ENCODE measurements around the gene PLTP. TPM values are rescaled to one million over a fixed set of nuclear protein-coding genes. Genes with fewer than 3 reads are reported as not detected.
"Not testable (repeated sequence)": the region's sequence is repeated elsewhere in the genome, so short reads cannot be mapped to it uniquely, and the experiment has no call there.

PLTP gene
- total RNA-seq, 1 experiment from 2014 or later: 61.5 TPM

- CTCF ChIA-PET: interaction anchor here (0.5 to 0.7 kb wide), 2 partner anchors 89 to 991 kb away, joined by 3 to 4 read pairs; no protein-coding TSS in a partner anchor
- ATAC-seq (peak; percentile 18), DNase-seq (peak; percentile 25)
- no peaks in the 10 kb centered on the region for H3K9me2 ChIP-seq (replicated peaks; ENCODE audit: low read length)
- H3K27ac ChIP-seq (ENCODE audit: low read length): peak overlapping the region; percentile 91
- H4K20me1 ChIP-seq (ENCODE audit: low read length): no peaks in the 10 kb centered on the region
- H3K4me2 ChIP-seq (ENCODE audit: low read length): peak overlapping the region; percentile 97
- peaks cover 12% of the 10 kb centered on the region; the same call in 1 of the 2 replicates for H3K4me1 ChIP-seq (ENCODE audit: insufficient read depth, low read length)
- H3K9ac ChIP-seq (ENCODE audit: low read length): peak overlapping the region; percentile 99
- POLR2A ChIA-PET (ENCODE audit: unreplicated experiment): interaction anchor here (0.6 to 1.6 kb wide), 7 partner anchors 12 to 590 kb away, joined by 3 to 13 read pairs (median 4); partner anchors contain the start of gene SNX21
- H3K79me2 ChIP-seq (ENCODE audit: low read length): peaks cover 38% of the 10 kb centered on the region
- peaks cover 17% of the 10 kb centered on the region for H3K36me3 ChIP-seq (ENCODE audit: low read depth, low read length)
- intact Hi-C loops (cut with micrococcal nuclease): loop anchor here (10.0 kb wide), 2 partner anchors 119 to 519 kb away; partner anchors contain the start of genes PIGT and UBE2C
- peak overlapping the region; percentile 91 for H3K4me3 ChIP-seq (ENCODE audit: low read length)
- no peaks in the 10 kb centered on the region for H3K9me3 ChIP-seq (ENCODE audit: low read length)
- H3F3A ChIP-seq (ENCODE audit: low read length, unreplicated experiment): no peaks in the 10 kb centered on the region
- BruUV-seq (replicated peaks): no TSS peak
- H2AFZ ChIP-seq (ENCODE audit: low read length): peak overlapping the region; percentile 58
- TF ChIP-seq EZH2phosphoT487 (IDR thresholded peaks at IDR 0.05; ENCODE audit: borderline replicate concordance, low read length): no peak
- TF ChIP-seq, protein P1, sequence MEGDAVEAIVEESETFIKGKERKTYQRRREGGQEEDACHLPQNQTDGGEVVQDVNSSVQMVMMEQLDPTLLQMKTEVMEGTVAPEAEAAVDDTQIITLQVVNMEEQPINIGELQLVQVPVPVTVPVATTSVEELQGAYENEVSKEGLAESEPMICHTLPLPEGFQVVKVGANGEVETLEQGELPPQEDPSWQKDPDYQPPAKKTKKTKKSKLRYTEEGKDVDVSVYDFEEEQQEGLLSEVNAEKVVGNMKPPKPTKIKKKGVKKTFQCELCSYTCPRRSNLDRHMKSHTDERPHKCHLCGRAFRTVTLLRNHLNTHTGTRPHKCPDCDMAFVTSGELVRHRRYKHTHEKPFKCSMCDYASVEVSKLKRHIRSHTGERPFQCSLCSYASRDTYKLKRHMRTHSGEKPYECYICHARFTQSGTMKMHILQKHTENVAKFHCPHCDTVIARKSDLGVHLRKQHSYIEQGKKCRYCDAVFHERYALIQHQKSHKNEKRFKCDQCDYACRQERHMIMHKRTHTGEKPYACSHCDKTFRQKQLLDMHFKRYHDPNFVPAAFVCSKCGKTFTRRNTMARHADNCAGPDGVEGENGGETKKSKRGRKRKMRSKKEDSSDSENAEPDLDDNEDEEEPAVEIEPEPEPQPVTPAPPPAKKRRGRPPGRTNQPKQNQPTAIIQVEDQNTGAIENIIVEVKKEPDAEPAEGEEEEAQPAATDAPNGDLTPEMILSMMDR (conservative IDR thresholded peaks at IDR 0.05; ENCODE audit: low read depth, low read length): no peak
- TF ChIP-seq EZH2 (IDR thresholded peaks at IDR 0.05; ENCODE audit: low read length, unreplicated experiment): no peak
- no peaks in the 10 kb centered on the region for H3K27me3 ChIP-seq (ENCODE audit: low read length)
Measured at GRCh38 chr20:45934046-45934585, 22.2 kb upstream of the PLTP start.

DNA sequence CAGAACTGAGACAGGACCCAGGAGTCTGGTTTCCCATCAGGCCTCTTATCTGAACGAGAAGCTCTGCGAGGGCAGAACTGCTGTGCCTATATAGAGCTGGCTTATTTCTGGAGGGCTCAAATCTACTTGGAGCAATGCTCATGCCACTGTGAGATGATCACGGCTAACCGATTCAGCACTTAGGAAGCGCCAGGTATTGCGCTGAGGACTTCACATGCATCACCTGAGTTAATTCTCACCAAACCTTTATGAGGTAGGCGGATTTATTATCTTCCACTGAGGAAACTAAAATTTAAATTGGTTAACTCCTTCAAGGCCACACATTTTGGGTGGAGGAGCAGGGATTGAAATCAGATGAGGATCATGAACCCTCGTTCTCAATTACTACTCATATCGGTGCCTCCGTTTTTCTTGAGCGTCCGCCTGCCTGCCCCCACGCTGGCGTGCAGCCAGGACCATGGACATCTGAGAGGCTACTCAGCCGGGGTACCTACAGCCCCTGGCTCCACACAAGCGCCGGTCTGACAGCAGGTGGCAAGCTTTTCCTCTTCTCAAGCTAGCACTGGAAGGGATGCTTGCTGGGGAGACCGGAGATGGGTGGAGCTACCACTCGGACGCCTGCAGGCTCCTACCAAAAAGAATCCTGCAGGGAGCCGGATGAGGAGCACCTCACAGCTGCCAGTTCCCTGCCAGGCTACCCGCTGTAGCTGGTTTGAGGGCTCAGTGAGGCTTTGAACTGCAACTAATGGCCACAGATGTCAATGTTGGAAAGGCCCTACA, 21.5 kb upstream of the PLTP start:
- TSS peak; percentile 73 for BruUV-seq (replicated peaks)
- Histone ChIP-seq H3K27me3 (ENCODE audit: low read length) (no peaks in the 10 kb centered on the region), H3K27ac (ENCODE audit: low read length) (peak overlapping the region; percentile 91), H2AFZ (ENCODE audit: low read length) (no peak overlapping the region), H3K9ac (ENCODE audit: low read length) (peak overlapping the region; percentile 99), H3K9me2 (replicated peaks; ENCODE audit: low read length) (no peaks in the 10 kb centered on the region), H3K4me2 (ENCODE audit: low read length) (peak overlapping the region; percentile 97), H3K36me3 (ENCODE audit: low read depth, low read length) (peaks cover 12% of the 10 kb centered on the region; the same call in 1 of the 2 replicates), H3K4me3 (ENCODE audit: low read length) (peak overlapping the region; percentile 91), H4K20me1 (ENCODE audit: low read length) (no peaks in the 10 kb centered on the region), H3K4me1 (ENCODE audit: insufficient read depth, low read length) (peaks cover 12% of the 10 kb centered on the region; the same call in 1 of the 2 replicates), H3K79me2 (ENCODE audit: low read length) (peaks cover 38% of the 10 kb centered on the region), H3F3A (ENCODE audit: low read length, unreplicated experiment) (no peaks in the 10 kb centered on the region), H3K9me3 (ENCODE audit: low read length) (no peaks in the 10 kb centered on the region)
- ChIA-PET POLR2A (ENCODE audit: unreplicated experiment) (interaction anchor here (0.5 to 0.9 kb wide), 9 partner anchors 11 to 589 kb away, joined by 3 to 13 read pairs (median 4); no protein-coding TSS in a partner anchor), CTCF (interaction anchor here (0.5 to 0.7 kb wide), 3 partner anchors 11 to 990 kb away, joined by 3 to 4 read pairs (median 3); no protein-coding TSS in a partner anchor)
- DNase-seq (peak; percentile 91), ATAC-seq (peak; percentile 61)
- TF ChIP-seq EZH2phosphoT487 (IDR thresholded peaks at IDR 0.05; ENCODE audit: borderline replicate concordance, low read length) (no peak), EZH2 (IDR thresholded peaks at IDR 0.05; ENCODE audit: low read length, unreplicated experiment) (no peak)
- TF ChIP-seq, protein P1 (conservative IDR thresholded peaks at IDR 0.05; ENCODE audit: low read depth, low read length): peak; percentile 58
- intact Hi-C loops (cut with micrococcal nuclease): loop anchor here (10.0 kb wide), 2 partner anchors 119 to 519 kb away; partner anchors contain the start of genes PIGT and UBE2C

- DNase-seq; H2AFZ ChIP-seq (ENCODE audit: low read length); CTCF ChIA-PET; H3K9me3 ChIP-seq (ENCODE audit: low read length); H3K9me2 ChIP-seq (replicated peaks; ENCODE audit: low read length); H3K27ac ChIP-seq (ENCODE audit: low read length); H3K4me3 ChIP-seq (ENCODE audit: low read length); H3K36me3 ChIP-seq (ENCODE audit: low read depth, low read length); H3K4me1 ChIP-seq (ENCODE audit: insufficient read depth, low read length); BruUV-seq (replicated peaks); H3K4me2 ChIP-seq (ENCODE audit: low read length); H4K20me1 ChIP-seq (ENCODE audit: low read length); ATAC-seq; H3F3A ChIP-seq (ENCODE audit: low read length, unreplicated experiment); H3K27me3 ChIP-seq (ENCODE audit: low read length); POLR2A ChIA-PET (ENCODE audit: unreplicated experiment); H3K9ac ChIP-seq (ENCODE audit: low read length): not testable (repeated sequence)
- intact Hi-C loops (cut with micrococcal nuclease): loop anchor here (10.0 kb wide), 2 partner anchors 117 to 517 kb away; partner anchors contain the start of genes PIGT and UBE2C
- H3K79me2 ChIP-seq (ENCODE audit: low read length): peaks cover 29% of the 10 kb centered on the region
Measured at GRCh38 chr20:45931680-45932079, 19.7 kb upstream of the PLTP start.

Measured in PC-3 (cell line).